NB4 (cell line): ENCODE measurements around the gene FBXO21.

ENCODE experiments used
- DNase-seq: peaks from one replicate; pipeline ENCODE4 v3.0.0; 2010; ENCODE audit warnings: low read depth
- H3K4me3 ChIP-seq: one replicate; pipeline ENCODE4 v1.5.1; 2011; ENCODE audit warnings: mild to moderate bottlenecking, low read depth, low read length, moderate library complexity
- CTCF ChIP-seq: IDR thresholded peaks from one replicate; pipeline ENCODE4 v1.5.1; 2012; ENCODE audit warnings: low read depth, low read length
- MYC ChIP-seq: IDR thresholded peaks from 2 replicates; pipeline ENCODE4 v1.6.1; 2011; ENCODE audit warnings: low read depth, low read length
- POLR2A ChIP-seq: IDR thresholded peaks from 2 replicates; pipeline ENCODE4 v1.6.1; 2011; ENCODE audit warnings: mild to moderate bottlenecking; ENCODE audit not compliant: insufficient read length; ENCODE audit errors: extremely low read depth
- TF ChIP-seq, protein P1 (sequence below): IDR thresholded peaks from 2 replicates; pipeline ENCODE4 v1.6.1; 2011; ENCODE audit warnings: low read depth, low read length

Gene FBXO21

GRCh38 chr12:117158911-117159553 lies 31.2 kb downstream of the FBXO21 start:
- TF ChIP-seq MYC: no peak
- no peak for TF ChIP-seq CTCF
- no peak for TF ChIP-seq POLR2A
- TF ChIP-seq, protein P1, sequence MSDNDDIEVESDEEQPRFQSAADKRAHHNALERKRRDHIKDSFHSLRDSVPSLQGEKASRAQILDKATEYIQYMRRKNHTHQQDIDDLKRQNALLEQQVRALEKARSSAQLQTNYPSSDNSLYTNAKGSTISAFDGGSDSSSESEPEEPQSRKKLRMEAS: no peak
- no peak overlapping the region for H3K4me3 ChIP-seq
- DNase-seq: no peak

GRCh38 chr12:117158096-117158495 lies 32.2 kb downstream of the FBXO21 start:
- DNase-seq: no peak
- no peak for TF ChIP-seq POLR2A
- TF ChIP-seq, protein P1: no peak
- TF ChIP-seq MYC: no peak
- TF ChIP-seq CTCF: no peak

DNA sequence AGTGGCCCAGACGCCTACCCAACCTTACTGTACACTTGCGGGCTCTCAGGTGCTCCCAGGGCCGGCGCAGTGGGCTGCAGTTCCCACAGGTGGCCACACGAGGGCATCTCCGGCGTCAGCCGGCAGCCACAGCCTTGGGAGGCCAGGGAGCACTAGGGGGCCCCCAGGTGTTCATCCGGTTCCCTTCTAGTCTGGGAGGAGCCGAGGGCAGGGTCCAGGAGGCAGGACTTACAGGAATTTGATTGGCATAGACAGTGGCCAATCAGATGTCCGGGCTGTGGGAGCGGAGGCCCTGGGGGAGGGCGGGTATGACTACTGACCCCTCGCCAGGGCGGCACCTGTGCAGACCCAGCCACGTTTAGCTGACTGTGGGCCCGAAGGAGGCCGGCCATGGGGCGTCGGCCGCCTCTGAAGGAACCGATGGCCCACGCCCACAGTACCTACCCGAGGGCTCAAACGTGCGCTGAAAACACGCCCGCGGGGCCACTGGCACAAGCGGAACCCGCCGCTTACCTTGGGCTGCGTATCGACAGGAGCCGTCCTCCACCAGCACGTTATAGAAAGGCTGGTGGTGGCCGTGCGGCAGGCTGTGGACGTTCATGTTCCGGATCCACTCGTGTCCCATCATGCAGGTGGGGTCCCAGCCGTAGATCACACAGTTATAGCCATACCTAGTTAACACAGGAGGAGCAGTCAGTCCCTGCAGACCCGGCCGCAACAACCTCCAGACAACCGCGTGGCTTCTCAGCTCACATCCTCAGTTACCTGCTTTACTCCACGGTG lies 34.8 kb downstream of the FBXO21 start:
- DNase-seq: peak; percentile 70
- TF ChIP-seq POLR2A: no peak
- TF ChIP-seq CTCF: peak; percentile 94
- no peak for TF ChIP-seq MYC
- TF ChIP-seq, protein P1: no peak

More at GRCh38 chr12:117158096-117158495, 32.2 kb downstream of the FBXO21 start:
- H3K4me3 ChIP-seq: no peak overlapping the region

DNA sequence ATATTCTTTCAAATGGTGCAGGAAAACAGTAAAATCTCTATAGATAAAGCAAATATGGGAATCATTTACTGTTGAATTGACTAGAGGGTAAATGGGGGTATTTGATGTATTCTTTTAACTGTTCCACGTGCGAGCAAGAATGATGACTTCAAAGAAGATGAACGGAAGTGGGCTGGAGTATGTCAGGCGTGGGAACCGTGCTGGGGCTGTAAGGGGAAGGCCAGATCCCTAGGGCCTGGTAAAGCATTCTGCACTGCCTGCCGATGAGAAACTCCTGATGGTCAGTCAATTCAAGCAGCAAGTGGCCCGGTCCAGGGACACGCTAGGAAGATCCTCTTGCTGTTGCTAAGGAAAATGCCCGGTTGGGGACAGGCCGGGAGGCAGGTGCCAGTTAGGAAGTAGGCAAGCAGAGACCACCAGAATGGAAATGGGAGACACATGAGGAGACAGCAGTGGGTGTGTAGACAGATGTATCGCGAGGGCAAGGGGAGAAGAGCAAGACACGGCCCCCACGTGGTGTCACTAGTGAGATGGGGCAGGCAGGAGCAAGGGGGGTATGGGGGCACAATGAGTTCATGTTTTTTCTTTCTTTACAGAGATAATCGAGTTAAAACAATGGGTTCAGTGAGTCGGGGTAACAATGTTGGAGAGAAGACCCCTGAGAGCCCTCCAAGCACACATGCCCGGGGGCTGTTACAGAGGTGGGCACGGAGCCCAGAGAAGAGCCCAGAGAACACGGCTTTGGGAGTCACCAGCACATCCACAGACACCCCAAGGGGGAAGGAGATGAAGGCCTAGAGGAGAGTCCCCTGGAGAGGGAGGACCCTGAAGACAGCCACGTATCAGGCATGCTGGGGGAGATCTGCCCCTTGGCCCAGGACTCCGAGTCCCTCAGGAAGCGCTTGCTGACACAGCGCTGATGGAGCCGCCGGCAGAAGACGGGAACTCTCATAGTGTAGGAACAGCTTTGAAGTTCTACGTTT lies 37.2 kb downstream of the FBXO21 start:
- DNase-seq: peak; percentile 42
- TF ChIP-seq, protein P1: no peak
- no peak for TF ChIP-seq POLR2A
- H3K4me3 ChIP-seq: no peak overlapping the region

More for the DNA sequence above, 34.8 kb downstream of the FBXO21 start:
- no peak overlapping the region for H3K4me3 ChIP-seq

DNA sequence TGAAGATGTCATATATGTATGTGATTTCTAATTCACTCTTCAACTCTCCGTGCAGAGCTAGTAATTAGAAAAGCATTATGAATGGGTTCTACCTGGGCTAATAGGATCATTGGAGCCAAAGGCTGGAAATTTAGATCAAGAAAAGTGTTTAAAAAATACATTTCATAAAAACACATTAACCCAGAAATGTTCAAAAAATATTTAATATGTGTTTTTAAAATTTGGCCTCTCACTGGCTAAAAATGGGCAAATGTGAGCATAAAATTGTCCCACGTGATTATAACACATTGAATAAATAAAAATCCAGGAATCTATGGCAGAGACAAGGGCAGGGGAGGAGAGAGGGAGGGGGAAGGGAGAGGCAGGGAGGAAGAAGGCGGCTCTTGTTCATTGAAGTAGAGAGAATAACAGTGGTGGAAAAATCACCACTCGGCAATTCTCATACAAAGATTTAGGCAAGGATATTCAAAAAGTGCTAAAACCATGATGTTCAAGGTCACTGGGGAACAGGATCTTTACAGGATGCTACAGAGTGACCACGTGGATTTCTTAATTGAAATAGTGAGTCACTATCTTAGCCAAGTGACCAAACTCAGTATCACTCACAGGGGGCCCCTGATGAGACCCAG lies 38.8 kb downstream of the FBXO21 start:
- DNase-seq: no peak
- H3K4me3 ChIP-seq: no peak overlapping the region
- no peak for TF ChIP-seq MYC
- no peak for TF ChIP-seq POLR2A
- no peak for TF ChIP-seq CTCF
- TF ChIP-seq, protein P1: peak; percentile 58; the same call in 1 of the 2 replicates
